Kidney tubule cell (primary cell): Measurements from ENCODE around the gene NTN4.

Source experiments
- DNase-seq: peaks from one replicate; pipeline ENCODE4 v3.0.0-alpha.2; 2018; ENCODE audit warnings: low spot score

NTN4 gene

DNA sequence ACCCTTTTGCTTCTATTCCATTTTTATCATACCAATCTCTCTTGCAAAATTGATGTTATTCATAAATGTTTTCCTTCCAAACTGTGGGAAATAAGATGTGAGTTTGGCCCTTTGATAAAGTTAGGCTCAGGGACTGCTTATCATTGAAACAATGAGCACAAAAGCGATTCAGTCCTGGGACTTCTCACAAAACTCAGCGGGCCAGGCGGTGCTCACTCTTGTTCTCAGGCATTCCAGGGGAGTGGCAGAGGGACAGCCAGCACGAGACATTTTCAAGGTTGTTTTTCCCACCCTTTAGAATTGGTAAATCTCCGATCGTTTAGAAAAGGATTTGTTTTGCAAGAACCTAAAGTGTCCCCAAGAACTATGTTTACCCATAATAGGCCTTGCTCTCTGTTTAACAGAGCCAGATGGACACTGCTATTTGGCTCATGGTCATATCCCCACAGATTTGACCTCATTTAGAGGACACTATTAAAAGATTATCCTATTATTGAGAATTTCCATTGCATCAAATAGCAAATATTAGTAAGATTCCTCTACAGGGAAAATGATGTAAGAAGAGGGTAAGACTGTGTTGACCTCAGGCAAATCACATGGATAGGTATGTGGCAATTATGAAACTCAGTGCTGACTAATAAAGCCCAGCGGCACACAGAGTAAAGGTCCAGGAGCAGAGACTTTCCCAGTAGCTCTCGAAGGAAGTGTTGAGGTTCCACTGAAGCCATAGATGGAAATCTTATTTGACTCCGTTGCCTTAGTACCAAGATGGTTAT, 136.6 kb downstream of the NTN4 start:
- peak; percentile 68 for DNase-seq

DNA sequence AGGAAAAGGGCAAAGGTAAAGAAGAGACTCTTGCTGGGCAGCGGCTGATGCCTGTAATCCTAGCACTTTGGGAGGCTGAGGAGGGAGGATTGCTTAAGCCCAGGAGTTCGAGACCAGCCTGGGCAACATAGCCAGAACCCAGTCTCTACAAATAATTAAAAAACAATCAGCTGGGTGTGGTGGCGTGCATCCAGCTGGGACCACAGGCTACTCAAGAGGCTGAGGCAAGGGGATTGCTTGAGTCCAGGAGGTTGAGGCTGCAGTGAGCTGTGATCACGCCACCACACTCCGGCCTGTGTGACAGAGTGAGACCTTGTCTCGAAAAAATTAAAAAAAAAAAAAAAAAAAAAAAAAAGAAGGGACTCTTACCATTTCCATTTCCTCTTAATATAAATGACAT, 138.9 kb downstream of the NTN4 start:
- DNase-seq = peak; percentile 49

- DNase-seq = peak; percentile 96
Measured at GRCh38 chr12:95648990-95649791, 141.4 kb downstream of the NTN4 start.

GRCh38 chr12:95646781-95647190, 143.8 kb downstream of the NTN4 start:
- DNase-seq = peak; percentile 70

GRCh38 chr12:95643256-95643655, 147.3 kb downstream of the NTN4 start:
- no peak for DNase-seq

DNA sequence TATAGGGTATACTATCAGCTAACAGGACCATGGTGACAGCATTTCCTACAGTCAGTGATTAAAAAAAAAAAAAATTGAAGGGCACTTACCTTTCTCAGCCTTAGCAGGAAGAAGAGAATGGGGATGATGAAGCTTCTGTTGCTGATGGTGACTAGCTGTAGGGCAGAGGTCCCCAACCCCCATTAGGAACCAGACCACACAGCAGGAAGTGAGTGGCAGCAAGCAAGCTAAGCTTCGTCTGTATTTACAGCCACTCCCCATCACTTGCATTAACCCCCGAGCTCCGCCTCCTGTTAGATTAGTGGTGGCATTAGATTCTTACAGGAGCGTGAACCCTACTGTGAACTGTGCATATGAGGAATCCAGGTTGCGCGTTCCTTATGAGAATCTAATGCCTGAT, 148.0 kb downstream of the NTN4 start:
- no peak for DNase-seq

GRCh38 chr12:95641299-95641952, 149.1 kb downstream of the NTN4 start:
- DNase-seq = no peak

DNA sequence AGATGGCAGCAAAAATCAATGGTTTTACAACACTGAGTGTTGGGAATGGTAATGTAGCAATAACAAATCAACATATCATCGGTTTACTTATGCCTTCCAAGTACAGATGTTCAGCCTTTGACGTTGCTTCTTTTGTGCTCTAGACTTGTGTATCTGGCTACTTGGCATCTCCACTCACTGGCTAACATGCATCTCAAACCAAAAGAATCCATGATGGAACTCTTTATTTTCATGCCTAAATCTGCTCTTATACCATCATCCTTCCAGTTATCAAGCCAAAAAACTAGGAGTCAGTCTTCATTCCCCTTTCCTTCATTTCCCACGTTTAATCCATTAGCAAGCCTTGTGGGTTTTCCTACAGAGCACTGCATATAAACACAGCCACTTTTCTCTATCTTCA, 150.0 kb downstream of the NTN4 start:
- DNase-seq = no peak

DNA sequence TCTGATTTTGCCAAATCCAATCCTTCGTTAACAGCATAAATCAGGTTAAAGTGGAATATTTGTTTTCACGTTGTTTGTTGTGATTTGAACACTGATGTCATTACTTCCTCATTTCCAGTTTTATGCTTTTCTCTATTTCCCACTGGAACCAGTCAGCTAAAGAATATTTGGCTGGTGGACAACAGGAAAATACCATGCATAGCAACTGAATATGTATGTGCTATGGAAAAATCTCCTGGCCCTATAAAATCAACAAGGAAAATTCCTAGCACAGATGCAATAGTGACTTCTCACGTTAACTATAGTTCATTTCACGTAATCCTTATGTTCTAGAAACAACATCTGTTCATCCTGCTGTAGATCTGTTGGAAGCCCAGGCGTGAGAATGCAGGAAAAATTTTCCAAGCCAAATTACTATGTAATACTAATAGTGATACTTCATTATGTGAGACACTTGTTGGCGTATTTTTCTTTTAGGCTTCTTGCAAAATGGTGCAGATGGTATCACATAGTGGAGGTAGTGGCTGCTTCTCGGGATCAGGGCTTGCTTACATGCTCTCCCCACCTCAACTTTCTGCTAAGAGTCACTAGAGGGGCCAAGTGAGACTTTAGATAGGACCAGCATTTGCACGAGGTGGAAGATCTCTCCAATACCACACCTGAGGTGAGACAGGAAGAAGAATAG, 153.0 kb downstream of the NTN4 start:
- peak; percentile 62 for DNase-seq

- no peak for DNase-seq
Measured at GRCh38 chr12:95637010-95637409, 153.6 kb downstream of the NTN4 start.

GRCh38 chr12:95634622-95635621, 155.6 kb downstream of the NTN4 start:
- DNase-seq = peak; percentile 100

- DNase-seq = no peak
Measured at GRCh38 chr12:95633732-95634465, 156.7 kb downstream of the NTN4 start.

GRCh38 chr12:95633049-95633731, 157.4 kb downstream of the NTN4 start:
- peak; percentile 99 for DNase-seq

DNA sequence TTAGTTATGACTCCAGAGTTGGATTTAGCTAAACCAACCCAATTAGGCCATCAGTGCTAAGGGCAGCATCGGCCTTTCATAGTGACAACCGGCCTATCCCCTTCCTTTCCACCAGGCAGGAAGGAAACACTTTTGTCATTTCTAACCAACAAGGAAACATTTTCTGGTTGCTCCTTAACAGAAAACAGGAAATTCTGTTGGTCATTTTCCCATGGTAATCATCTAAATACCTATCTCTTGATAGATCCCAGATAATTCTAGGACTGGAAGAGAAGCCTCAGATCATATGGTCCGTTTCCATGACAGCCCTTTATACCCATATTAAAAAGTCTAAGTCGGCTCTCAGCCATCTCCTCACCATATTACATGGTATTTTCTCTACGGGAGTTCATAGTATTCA, 160.1 kb downstream of the NTN4 start:
- no peak for DNase-seq

- no peak for DNase-seq
Measured at GRCh38 chr12:95629392-95629791, 161.2 kb downstream of the NTN4 start.

DNA sequence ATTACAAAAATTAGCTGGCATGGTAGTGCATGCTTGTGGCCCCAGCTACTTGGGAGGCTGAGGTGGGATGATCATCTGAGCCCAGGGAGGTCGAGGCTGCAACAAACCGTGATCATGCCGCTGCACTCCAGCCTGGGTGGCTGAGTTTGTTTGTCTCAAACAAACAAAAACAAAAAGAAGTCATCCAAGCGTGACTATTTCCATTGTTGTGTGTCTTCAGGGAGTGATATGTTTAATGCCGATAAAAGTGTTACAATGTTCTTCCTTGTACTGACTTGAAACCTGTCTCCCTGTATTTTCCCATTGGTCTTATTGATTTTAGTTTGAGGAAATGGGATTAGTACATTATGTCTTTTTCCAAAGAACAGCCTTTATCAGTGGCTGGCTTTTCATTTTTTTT, 163.7 kb downstream of the NTN4 start:
- peak; percentile 19 for DNase-seq

- peak; percentile 59 for DNase-seq
Measured at GRCh38 chr12:95625012-95625411, 165.6 kb downstream of the NTN4 start.

GRCh38 chr12:95624589-95624988, 166.0 kb downstream of the NTN4 start:
- peak; percentile 93 for DNase-seq

- peak; percentile 88 for DNase-seq
Measured at GRCh38 chr12:95623554-95624170, 166.9 kb downstream of the NTN4 start.
